ENCODE results near the gene STAG2.

- no peak for TF ChIP-seq POLR2AphosphoS5 (IDR thresholded peaks at IDR 0.05; ENCODE audit: low read depth, low read length)
- no peak for TF ChIP-seq TAF1 (IDR thresholded peaks at IDR 0.05; ENCODE audit: borderline replicate concordance, low read depth, low read length)
These were observed 55.3 kb downstream of the STAG2 start for GRCh38 chrX:124016825-124017224.
